Activated B cell treated with CpG ODN at 0.5 μM for 24 hours (primary cell): Measurements from ENCODE around the gene ABCB6. TPM values are rescaled to one million over a fixed set of nuclear protein-coding genes. Genes with fewer than 3 reads are reported as not detected.
"Not testable (repeated sequence)": the region's sequence is repeated elsewhere in the genome, so short reads cannot be mapped to it uniquely, and the experiment has no call there.

Experiments
- ATAC-seq: fragments of 200-7000 bp; cut with Tn5 transposase; one replicate; pipeline ENCODE4 v1.10.0; 2021; ENCODE audit warnings: low read depth, mild to moderate bottlenecking, moderate library complexity
- CTCF ChIA-PET: fragments of 350-600 bp; sonication (Branson Sonifier 250); formaldehyde crosslinking; loops from one replicate; lab custom pipeline; 2021; ENCODE audit warnings: antibody characterized with exemption; lab: Charles Lee
- POLR2A ChIA-PET: fragments of 350-600 bp; sonication (Branson Sonifier 250); formaldehyde crosslinking; loops from one replicate; lab custom pipeline; 2021; ENCODE audit warnings: antibody characterized with exemption; lab: Charles Lee
- DNase-seq: peaks from one replicate; pipeline ENCODE4 v3.0.0; 2022
- H3K27ac Mint-ChIP-seq: one replicate; pipeline ENCODE4 v1.8.0; 2020; ENCODE audit warnings: mixed read lengths
- H3K27me3 Mint-ChIP-seq: one replicate; pipeline ENCODE4 v1.8.0; 2021; ENCODE audit warnings: mixed read lengths
- H3K36me3 Mint-ChIP-seq: one replicate; pipeline ENCODE4 v1.8.0; 2021; ENCODE audit warnings: low read depth, mixed read lengths
- H3K4me1 Mint-ChIP-seq: one replicate; pipeline ENCODE4 v1.8.0; 2021; ENCODE audit warnings: mixed read lengths
- H3K4me3 Mint-ChIP-seq: one replicate; pipeline ENCODE4 v1.8.0; 2020; ENCODE audit warnings: mild to moderate bottlenecking, mixed read lengths
- H3K9me3 Mint-ChIP-seq: one replicate; pipeline ENCODE4 v1.8.0; 2020; ENCODE audit warnings: mixed read lengths
- intact Hi-C: fragments of 100-400 bp; cut with micrococcal nuclease; formaldehyde crosslinking; loops from one replicate; pipeline ENCODE4 v1.15.1; 2024
- total RNA-seq: library from RNA; stranded (reverse); gene quantifications from 2 replicates; pipeline ENCODE4 v1.2.3, GENCODE V29; 2022
- TF ChIP-seq, protein P1 (sequence below): fragments of 200-600 bp; IDR thresholded peaks from one replicate; pipeline ENCODE4 v1.8.0; 2022; ENCODE audit warnings: antibody characterized with exemption, mild to moderate bottlenecking

The ABCB6 gene
- total RNA-seq, 1 donor from 2014 or later: 16.6 TPM

DNA sequence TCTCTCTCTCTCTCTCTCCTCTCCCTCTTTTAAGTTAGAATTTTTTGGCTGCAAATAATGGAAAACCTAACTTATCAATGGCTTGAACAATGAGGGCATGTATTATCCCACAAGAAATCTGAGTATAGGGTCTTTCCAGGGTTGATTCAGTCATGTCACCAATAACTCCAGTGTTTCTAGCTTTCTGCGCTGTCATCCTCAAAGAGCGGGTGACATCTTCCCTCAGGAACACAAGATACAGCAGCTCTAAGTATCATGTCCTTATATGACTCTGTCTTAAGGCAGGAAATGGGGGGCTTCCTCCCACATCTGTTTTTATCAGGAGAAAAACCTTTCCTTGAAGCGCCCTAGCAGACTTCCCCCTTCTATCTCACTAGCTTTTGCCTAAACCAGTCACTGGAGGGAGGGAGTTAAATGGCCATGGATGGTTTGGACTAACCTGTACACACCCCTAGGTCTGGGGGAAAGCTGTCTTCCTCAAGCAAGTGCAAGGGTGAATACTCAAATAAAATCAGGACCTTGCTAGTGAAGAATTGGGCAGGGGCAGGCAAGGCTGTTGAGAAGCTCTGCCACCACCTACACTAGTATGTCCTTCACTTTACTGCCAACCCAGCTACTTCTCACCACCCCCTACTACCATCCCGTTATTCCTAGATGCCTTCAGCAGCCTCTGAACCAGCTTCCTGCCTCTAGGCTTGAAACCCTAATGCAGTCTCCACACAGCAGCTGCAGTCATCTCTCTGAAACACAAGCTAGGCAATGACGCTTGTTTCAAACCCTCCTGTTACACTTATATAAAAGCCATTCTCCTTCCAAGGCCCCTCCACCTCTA, 42.5 kb upstream of the ABCB6 start:
- intact Hi-C loops: no loop called here
- no peaks in the 10 kb centered on the region for H3K9me3 Mint-ChIP-seq
- no peaks in the 10 kb centered on the region for H3K27me3 Mint-ChIP-seq
- no peak for ATAC-seq
- H3K36me3 Mint-ChIP-seq: peaks cover 3% of the 10 kb centered on the region
- no peak for DNase-seq
- no peak overlapping the region for H3K27ac Mint-ChIP-seq
- ChIA-PET POLR2A (interaction anchor here (1.2 kb wide), 1 partner anchor 33 kb away, joined by 4 read pairs; no protein-coding TSS in a partner anchor), CTCF (interaction anchor here (1.1 to 1.5 kb wide), 2 partner anchors 16 to 42 kb away, joined by 3 to 6 read pairs; partner anchors contain the start of gene ABCB6)
- H3K4me1 Mint-ChIP-seq: no peaks in the 10 kb centered on the region
- TF ChIP-seq, protein P1, sequence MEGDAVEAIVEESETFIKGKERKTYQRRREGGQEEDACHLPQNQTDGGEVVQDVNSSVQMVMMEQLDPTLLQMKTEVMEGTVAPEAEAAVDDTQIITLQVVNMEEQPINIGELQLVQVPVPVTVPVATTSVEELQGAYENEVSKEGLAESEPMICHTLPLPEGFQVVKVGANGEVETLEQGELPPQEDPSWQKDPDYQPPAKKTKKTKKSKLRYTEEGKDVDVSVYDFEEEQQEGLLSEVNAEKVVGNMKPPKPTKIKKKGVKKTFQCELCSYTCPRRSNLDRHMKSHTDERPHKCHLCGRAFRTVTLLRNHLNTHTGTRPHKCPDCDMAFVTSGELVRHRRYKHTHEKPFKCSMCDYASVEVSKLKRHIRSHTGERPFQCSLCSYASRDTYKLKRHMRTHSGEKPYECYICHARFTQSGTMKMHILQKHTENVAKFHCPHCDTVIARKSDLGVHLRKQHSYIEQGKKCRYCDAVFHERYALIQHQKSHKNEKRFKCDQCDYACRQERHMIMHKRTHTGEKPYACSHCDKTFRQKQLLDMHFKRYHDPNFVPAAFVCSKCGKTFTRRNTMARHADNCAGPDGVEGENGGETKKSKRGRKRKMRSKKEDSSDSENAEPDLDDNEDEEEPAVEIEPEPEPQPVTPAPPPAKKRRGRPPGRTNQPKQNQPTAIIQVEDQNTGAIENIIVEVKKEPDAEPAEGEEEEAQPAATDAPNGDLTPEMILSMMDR: no peak
- no peak overlapping the region for H3K4me3 Mint-ChIP-seq

DNA sequence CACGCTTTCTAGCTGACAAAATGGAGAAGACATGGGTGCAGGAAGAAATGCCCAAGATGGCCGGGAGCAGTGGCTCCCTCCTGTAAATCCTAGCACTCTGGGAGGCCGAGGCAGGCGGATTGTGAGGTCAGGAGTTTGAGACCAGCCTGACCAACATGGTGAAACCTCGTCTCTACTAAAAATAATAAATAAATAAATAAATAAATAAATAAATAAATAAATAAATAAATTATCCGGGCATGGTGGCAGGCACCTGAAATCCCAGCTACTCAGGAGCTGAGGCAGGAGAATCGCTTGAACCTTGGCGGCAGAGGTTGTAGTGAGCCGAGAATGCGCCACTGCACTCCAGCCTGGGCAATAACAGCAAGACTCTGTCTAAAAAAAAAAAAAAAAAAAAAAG, 40.2 kb upstream of the ABCB6 start:
- intact Hi-C loops, H3K36me3 Mint-ChIP-seq: not testable (repeated sequence)
- peaks cover 13% of the 10 kb centered on the region for H3K4me1 Mint-ChIP-seq

DNA sequence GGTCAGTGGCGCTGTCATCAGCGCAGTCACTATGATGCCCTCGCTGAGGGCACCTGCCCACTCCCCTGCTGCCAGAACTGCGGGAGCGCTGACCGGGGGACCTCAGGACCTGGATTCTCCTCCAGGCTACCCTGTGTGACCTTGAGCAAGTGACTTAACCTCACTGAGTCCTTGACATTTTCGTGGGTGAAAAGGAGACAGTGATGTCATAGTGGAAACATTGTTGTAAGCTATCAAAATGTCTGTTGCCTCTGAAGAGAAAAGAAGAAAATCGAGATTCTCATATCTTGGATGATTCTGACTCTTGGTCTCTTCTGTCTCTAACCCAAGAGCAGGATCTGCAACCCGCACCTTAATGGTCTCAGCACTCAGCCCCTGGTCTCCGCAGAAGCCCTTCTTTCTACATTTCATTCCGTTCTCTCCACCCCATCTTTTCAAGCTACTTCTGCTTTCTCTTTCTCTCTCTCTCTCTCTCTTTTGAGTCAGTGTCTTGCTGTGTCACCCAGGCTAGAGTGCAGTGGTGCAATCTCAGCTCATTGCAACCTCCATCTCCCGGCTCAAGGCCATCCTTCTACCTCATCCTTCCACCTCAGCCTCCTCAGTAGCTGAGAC, 35.9 kb upstream of the ABCB6 start:
- Mint-ChIP-seq H3K27ac (peak overlapping the region; percentile 88), H3K27me3 (no peaks in the 10 kb centered on the region), H3K4me3 (peak overlapping the region; percentile 82), H3K36me3 (peaks cover 37% of the 10 kb centered on the region), H3K9me3 (no peaks in the 10 kb centered on the region), H3K4me1 (peaks cover 46% of the 10 kb centered on the region)
- ChIA-PET POLR2A (interaction anchor here (0.6 to 12.0 kb wide), 20 partner anchors 10 to 362 kb away, joined by 3 to 287 read pairs (median 8); partner anchors contain the start of genes ABCB6, ANKZF1, ATG9A and CNPPD1), CTCF (interaction anchor here (0.6 to 4.4 kb wide), 13 partner anchors 9 to 134 kb away, joined by 3 to 42 read pairs (median 4); partner anchors contain the start of genes ANKZF1, ATG9A, CNPPD1 and DNAJB2)
- peak; percentile 35 for ATAC-seq
- DNase-seq: peak; percentile 24
- TF ChIP-seq, protein P1: no peak
- intact Hi-C loops: loop anchor here (1.0 to 5.0 kb wide), 5 partner anchors 25 to 288 kb away; partner anchors contain the start of genes CHPF, DNAJB2, NHEJ1 and TMEM198

More for the DNA sequence above, 40.2 kb upstream of the ABCB6 start:
- H3K27me3 Mint-ChIP-seq, DNase-seq, H3K4me3 Mint-ChIP-seq, H3K27ac Mint-ChIP-seq, H3K9me3 Mint-ChIP-seq, ATAC-seq: not testable (repeated sequence)
- CTCF ChIA-PET: interaction anchor here (1.2 kb wide), 1 partner anchor 18 kb away, joined by 9 read pairs; no protein-coding TSS in a partner anchor
- POLR2A ChIA-PET: interaction anchor here (0.9 kb wide), 2 partner anchors 10 to 53 kb away, joined by 4 to 5 read pairs; partner anchors contain the start of gene ZFAND2B

- H3K9me3 Mint-ChIP-seq: no peaks in the 10 kb centered on the region
- H3K4me1 Mint-ChIP-seq: peaks cover 53% of the 10 kb centered on the region
- ATAC-seq (peak; percentile 69), DNase-seq (peak; percentile 90)
- ChIA-PET CTCF (interaction anchor here (1.1 to 4.4 kb wide), 9 partner anchors 8 to 135 kb away, joined by 3 to 42 read pairs (median 7); partner anchors contain the start of genes ANKZF1, ATG9A, CNPPD1 and DNAJB2), POLR2A (interaction anchor here (0.6 to 12.0 kb wide), 22 partner anchors 8 to 362 kb away, joined by 3 to 287 read pairs (median 7); partner anchors contain the start of genes ABCB6, ANKZF1, ATG9A and CNPPD1)
- TF ChIP-seq, protein P1: no peak
- no peaks in the 10 kb centered on the region for H3K27me3 Mint-ChIP-seq
- peak within 1 kb of the TSS; percentile 98 for H3K27ac Mint-ChIP-seq
- H3K36me3 Mint-ChIP-seq: peaks cover 42% of the 10 kb centered on the region
- peak within 1 kb of the TSS; percentile 82 for H3K4me3 Mint-ChIP-seq
- intact Hi-C loops: loop anchor here (1.0 to 5.0 kb wide), 12 partner anchors 9 to 686 kb away; partner anchors contain the start of genes ANKZF1, ATG9A, CHPF and CNOT9
These were observed 35.2 kb upstream of the ABCB6 start, which contains the start of gene TUBA4A for GRCh38 chr2:219253753-219254589. TSS of gene TUBA4A (minus strand) at chr2:219253918. CDS start at chr2:219253858, 60 bp downstream.
